ENCODE measurements around the gene CAPN12. TPM values are rescaled to one million over a fixed set of nuclear protein-coding genes. Genes with fewer than 3 reads are reported as not detected.
A peak's percentile ranks its signal among the peaks of the same experiment; 100 is the strongest.

The CAPN12 gene
- total and polyA plus RNA-seq, 2 of the 4 experiments (the other 2 are of a cell fraction): 0.18 to 0.97 TPM

GRCh38 chr19:38736036-38736412 lies 8.2 kb downstream of the CAPN12 start:
- 2% methylated on average over 12 of the region's 42 CpGs; no CpG with 5 or more reads in 1 of the 2 experiments for WGBS, 2 experiments (ENCODE audit: extremely low coverage in 2 of 2, insufficient read length in 1 of 2)
- no peak overlapping the region for H2BK5ac ChIP-seq (ENCODE audit: low read depth, low read length, poor library complexity, severe bottlenecking)
- no TSS peak for BruUV-seq (replicated peaks)

More at GRCh38 chr19:38736036-38736412, 8.2 kb downstream of the CAPN12 start:
- H3K36me3 ChIP-seq (ENCODE audit: control insufficient read depth, insufficient read depth, low read length): peaks cover 10% of the 10 kb centered on the region
- ChIA-PET POLR2A (ENCODE audit: unreplicated experiment) (no interaction called here), CTCF (no interaction called here)
- no peak overlapping the region for H4K8ac ChIP-seq (ENCODE audit: low read depth in 2 of 2, low read length in 2 of 2)
- no peak for DNase-seq
- no peak overlapping the region for H4K91ac ChIP-seq (ENCODE audit: insufficient read depth, low read depth, low read length)
- H3K4ac ChIP-seq (ENCODE audit: low read depth, low read length): no peak overlapping the region; the same call in 1 of the 2 replicates
- H3K18ac ChIP-seq (ENCODE audit: low read depth, low read length): no peak overlapping the region
- H2AFZ ChIP-seq (replicated peaks; ENCODE audit: low read length, poor library complexity): peak overlapping the region; percentile 89
- peak overlapping the region; percentile 30; the same call in 1 of the 2 replicates for H4K5ac ChIP-seq (ENCODE audit: low read depth, low read length)
- in situ Hi-C loops (cut with MboI; ENCODE audit: low sequenced_read_pairs) (loop anchor here (25.0 kb wide), 1 partner anchor 176 kb away; the partner anchor contains the start of gene CCER2), dilution Hi-C loops (cut with HindIII; ENCODE audit: low sequenced_read_pairs, unreplicated experiment) (no loop called here), intact Hi-C loops (cut with micrococcal nuclease) (no loop called here)
- 0 out of 2 replicates have a peak, but pooled peaks cover 3% of the 10 kb centered on the region for H3K9me1 ChIP-seq (ENCODE audit: insufficient read depth, low read length)
- no peak overlapping the region for H3K56ac ChIP-seq (ENCODE audit: extremely low read depth, insufficient read depth, low read length)
- no peak overlapping the region for H2BK15ac ChIP-seq (ENCODE audit: low read depth, low read length)
- peaks cover 23% of the 10 kb centered on the region for H4K20me1 ChIP-seq (ENCODE audit: insufficient read depth, low read length)
- H3K27me3 ChIP-seq (ENCODE audit: control insufficient read depth, insufficient read depth, low read length): no peaks in the 10 kb centered on the region
- no peak overlapping the region for H2AK9ac ChIP-seq (replicated peaks; ENCODE audit: low read depth, low read length, poor library complexity)
- peak; percentile 8 for ATAC-seq (ENCODE audit: low read depth)
- H2BK120ac ChIP-seq (ENCODE audit: low read depth, low read length): no peak overlapping the region
- H3K23ac ChIP-seq (ENCODE audit: low read depth, low read length): no peak overlapping the region
- no peak overlapping the region; the same call in 1 of the 2 replicates for H2AK5ac ChIP-seq (ENCODE audit: low read depth, low read length)
- TF ChIP-seq MXI1 (IDR thresholded peaks at IDR 0.05; ENCODE audit: borderline replicate concordance, low read depth, low read length): peak; percentile 30; the same call in 1 of the 2 replicates
- no peak for TF ChIP-seq BHLHE40 (IDR thresholded peaks at IDR 0.05; ENCODE audit: low read depth, low read length)
- no peak for TF ChIP-seq ELK1 (IDR thresholded peaks at IDR 0.05; ENCODE audit: borderline replicate concordance, low read depth, low read length)
- H3K9me3 ChIP-seq (ENCODE audit: control insufficient read depth, insufficient read depth, low read length): no peaks in the 10 kb centered on the region
- peaks cover 0 to 8% of the 10 kb centered on the region in 2 experiments; a peak in 1 of 4 replicates for H3K79me1 ChIP-seq (ENCODE audit: low read depth in 1 of 2, low read length in 2 of 2)
- H3K4me3 ChIP-seq (ENCODE audit: insufficient read depth, low read depth, low read length): peak overlapping the region; percentile 47
- peaks cover 13% of the 10 kb centered on the region for H3K4me1 ChIP-seq (ENCODE audit: control insufficient read depth, insufficient read depth, low read length)
- H2BK20ac ChIP-seq (ENCODE audit: low read depth, low read length): no peak overlapping the region
- no peak overlapping the region for H3K27ac ChIP-seq (ENCODE audit: insufficient read depth, low read length)
- H3K14ac ChIP-seq (replicated peaks; ENCODE audit: low read depth, low read length): no peak overlapping the region
- H3K9ac ChIP-seq (ENCODE audit: low read depth, low read length): no peak overlapping the region
- peak overlapping the region; percentile 68 for H3K4me2 ChIP-seq (ENCODE audit: low read depth, low read length)

Data from IMR-90 (cell line).